GM23338 (cell line): Measurements from ENCODE around the gene RASSF7. TPM values are rescaled to one million over a fixed set of nuclear protein-coding genes. Genes with fewer than 3 reads are reported as not detected.

ENCODE experiments used
- ATAC-seq: fragments of 200-7000 bp; cut with Tn5 transposase; 3 replicates; pipeline ENCODE4 v1.9.1; 2020
- DNase-seq: peaks from one replicate; pipeline ENCODE4 v3.0.0-alpha.2; 2015; ENCODE audit warnings: low spot score
- H2AFZ ChIP-seq: fragments of 200-600 bp; sonication (generic); 2 replicates; pipeline ENCODE4 v1.8.0; 2016; ENCODE audit warnings: antibody characterized with exemption, mild to moderate bottlenecking, moderate library complexity
- H3F3A ChIP-seq: fragments of 200-600 bp; sonication (generic); replicated peaks from 2 replicates; pipeline ENCODE4 v1.8.0; 2017; ENCODE audit warnings: antibody characterized with exemption, mixed run types, low read depth
- H3K27ac ChIP-seq: fragments of 200-600 bp; sonication (generic); 2 replicates; pipeline ENCODE4 v1.6.1; 2016; ENCODE audit warnings: low read depth
- H3K27me3 ChIP-seq: fragments of 200-600 bp; sonication (generic); 2 replicates; pipeline ENCODE4 v1.8.0; 2016; ENCODE audit warnings: mild to moderate bottlenecking, mixed run types, moderate library complexity; ENCODE audit not compliant: insufficient read depth
- H3K36me3 ChIP-seq: fragments of 200-600 bp; sonication (generic); 2 replicates; pipeline ENCODE4 v1.8.0; 2016; ENCODE audit warnings: mild to moderate bottlenecking; ENCODE audit not compliant: insufficient read depth
- H3K4me1 ChIP-seq: fragments of 200-600 bp; sonication (generic); 2 replicates; pipeline ENCODE4 v1.8.0; 2016; ENCODE audit warnings: mild to moderate bottlenecking, moderate library complexity; ENCODE audit not compliant: insufficient read depth
- H3K4me2 ChIP-seq: fragments of 200-600 bp; sonication (generic); 2 replicates; pipeline ENCODE4 v1.7.1; 2017; ENCODE audit warnings: mixed run types
- H3K4me3 ChIP-seq: fragments of 200-600 bp; sonication (generic); 2 replicates; pipeline ENCODE4 v1.6.1; 2016; ENCODE audit warnings: mixed run types
- H3K79me2 ChIP-seq: fragments of 200-600 bp; sonication (generic); replicated peaks from 2 replicates; pipeline ENCODE4 v1.8.0; 2017; ENCODE audit warnings: mild to moderate bottlenecking; ENCODE audit not compliant: insufficient read depth
- H3K9me2 ChIP-seq: fragments of 200-600 bp; sonication (generic); 2 replicates; pipeline ENCODE4 v1.8.0; 2017; ENCODE audit not compliant: insufficient read depth
- H4K20me1 ChIP-seq: fragments of 200-600 bp; sonication (generic); replicated peaks from 2 replicates; pipeline ENCODE4 v1.8.0; 2017; ENCODE audit warnings: mild to moderate bottlenecking; ENCODE audit not compliant: insufficient read depth
- H3K27ac Mint-ChIP-seq: 2 replicates; pipeline ENCODE4 v1.8.0; 2020; ENCODE audit warnings: inconsistent platforms, mild to moderate bottlenecking, moderate library complexity, mixed read lengths
- H3K27me3 Mint-ChIP-seq: 3 replicates; pipeline ENCODE4 v1.8.0; 2022; ENCODE audit warnings: low read depth, mild to moderate bottlenecking, moderate library complexity, mixed read lengths, inconsistent platforms; ENCODE audit not compliant: insufficient read depth, poor library complexity
- H3K36me3 Mint-ChIP-seq: 3 replicates; pipeline ENCODE4 v1.8.0; 2021; ENCODE audit warnings: low read depth, mild to moderate bottlenecking, inconsistent platforms, moderate library complexity, mixed read lengths
- H3K4me1 Mint-ChIP-seq: 3 replicates; pipeline ENCODE4 v1.8.0; 2020; ENCODE audit warnings: mild to moderate bottlenecking, inconsistent platforms, mixed read lengths
- H3K4me3 Mint-ChIP-seq: 3 replicates; pipeline ENCODE4 v1.8.0; 2021; ENCODE audit warnings: moderate library complexity, mild to moderate bottlenecking, inconsistent platforms, mixed read lengths
- H3K9me3 Mint-ChIP-seq: 3 replicates; pipeline ENCODE4 v1.8.0; 2020; ENCODE audit warnings: moderate library complexity, mild to moderate bottlenecking, inconsistent platforms, mixed read lengths
- CREB1 ChIP-seq: fragments of 250-450 bp; sonication (Bioruptor Pico); IDR thresholded peaks from 2 replicates; pipeline ENCODE4 v1.5.0; 2020; ENCODE audit warnings: low read depth, mild to moderate bottlenecking, moderate library complexity
- STAT1 ChIP-seq: IDR thresholded peaks from one replicate; pipeline ENCODE4 v1.6.1; 2016; ENCODE audit warnings: antibody characterized with exemption; ENCODE audit not compliant: unreplicated experiment
- ZNF114 ChIP-seq: fragments of 250-450 bp; sonication (Bioruptor Pico); IDR thresholded peaks from 2 replicates; pipeline ENCODE4 v1.5.0; 2020; ENCODE audit warnings: mild to moderate bottlenecking, moderate library complexity
- polyA plus RNA-seq: library from polyadenylated mRNA; unstranded; fragments of >200 nt; fragmentation: Nextera tagmentation; extraction: Ambion mirVana; gene quantifications from 2 replicates; pipeline ENCODE4 v1.2.1, GENCODE V29; 2016
- total RNA-seq: library from RNA; depleted of rRNA; stranded (reverse); fragments of >200 nt; shearing (Covaris generic); gene quantifications from 2 replicates; pipeline ENCODE4 v1.2.3, GENCODE V29; 2014
- TF ChIP-seq, protein P1 (sequence below), 2 experiments: fragments of 200-600 bp in 1 of 2; sonication (generic) in 1 of 2; conservative IDR thresholded peaks; 2 replicates each; pipeline versions ENCODE4 v1.5.1 to v1.6.1; 2016 to 2017; ENCODE audit warnings: antibody characterized with exemption in 2 of 2, low read depth in 2 of 2, mild to moderate bottlenecking in 2 of 2, moderate library complexity in 1 of 2
- TF ChIP-seq, protein P2 (sequence below): fragments of 250-450 bp; sonication (Bioruptor Pico); IDR thresholded peaks from 2 replicates; pipeline ENCODE4 v1.5.0; 2020; ENCODE audit warnings: mild to moderate bottlenecking, moderate library complexity
- TF ChIP-seq, protein P3 (sequence below): IDR thresholded peaks from 2 replicates; pipeline ENCODE4 v1.6.1; 2016; ENCODE audit warnings: antibody characterized with exemption

The RASSF7 gene
- total and polyA plus RNA-seq, 2 experiments from 2014 or later: 39.6 to 64.8 TPM

DNA sequence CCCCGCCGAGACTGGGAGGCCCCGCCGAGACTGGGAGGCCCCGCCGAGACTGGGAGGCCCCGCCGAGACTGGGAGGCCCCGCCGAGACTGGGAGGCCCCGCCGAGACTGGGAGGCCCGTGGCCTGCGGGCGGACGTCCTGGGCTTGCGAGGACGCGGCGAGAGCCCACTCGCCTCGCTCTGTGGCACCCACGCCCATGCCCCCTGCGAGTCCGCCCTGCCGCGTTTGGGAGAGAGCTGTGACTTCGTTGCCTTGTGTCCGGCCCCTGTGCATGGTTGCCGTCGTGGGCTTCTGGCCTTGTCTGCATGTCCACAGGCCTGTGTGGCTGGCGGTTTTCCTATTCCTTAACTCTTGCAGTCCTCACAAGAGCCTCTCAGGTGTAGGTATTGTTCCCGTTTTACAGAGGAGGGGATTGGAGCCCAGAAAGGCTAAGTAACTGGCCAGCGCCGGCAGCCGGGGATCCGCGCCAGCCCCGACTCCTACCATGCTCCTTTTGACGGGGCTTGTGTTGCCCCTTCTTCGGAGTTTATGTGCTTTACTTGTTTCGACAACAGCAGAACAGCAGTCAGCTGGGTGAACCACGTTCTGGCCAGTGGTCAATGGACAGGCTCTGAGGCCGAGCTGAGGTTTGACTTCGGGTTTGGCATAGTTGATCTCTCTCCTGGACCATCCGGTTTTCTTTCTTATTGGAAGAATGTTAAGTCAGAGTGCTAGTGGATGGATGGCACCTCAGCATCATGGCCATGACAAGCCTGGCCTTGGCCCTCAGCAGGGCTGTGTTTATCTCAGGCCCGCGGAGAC, 16.2 kb downstream of the RASSF7 start:
- 0 out of 2 replicates have a peak overlapping the region, but pooled peaks have one; percentile 56 for H3K27ac Mint-ChIP-seq
- Histone ChIP-seq H4K20me1 (peaks cover 32% of the 10 kb centered on the region), H3K36me3 (0 out of 2 replicates have a peak, but pooled peaks cover under 1% of the 10 kb centered on the region), H3K4me3 (peak overlapping the region; percentile 96), H3K4me2 (peak overlapping the region; percentile 99), H3K27ac (peak overlapping the region; percentile 78), H3K9me2 (no peaks in the 10 kb centered on the region), H3K79me2 (peaks cover 53% of the 10 kb centered on the region), H3F3A (peaks cover 13% of the 10 kb centered on the region; the same call in 1 of the 2 replicates), H3K4me1 (peaks cover 10% of the 10 kb centered on the region), H2AFZ (no peak overlapping the region), H3K27me3 (peaks cover 22% of the 10 kb centered on the region)
- no peaks in the 10 kb centered on the region; the same call in 2 of the 3 replicates for H3K9me3 Mint-ChIP-seq
- peaks cover 25% of the 10 kb centered on the region for H3K4me1 Mint-ChIP-seq
- peak overlapping the region; percentile 90 for H3K4me3 Mint-ChIP-seq
- no peak for DNase-seq
- TF ChIP-seq STAT1 (no peak), ZNF114 (CRISPR knock-in tag) (no peak), CREB1 (CRISPR knock-in tag) (no peak)
- TF ChIP-seq, protein P1, sequence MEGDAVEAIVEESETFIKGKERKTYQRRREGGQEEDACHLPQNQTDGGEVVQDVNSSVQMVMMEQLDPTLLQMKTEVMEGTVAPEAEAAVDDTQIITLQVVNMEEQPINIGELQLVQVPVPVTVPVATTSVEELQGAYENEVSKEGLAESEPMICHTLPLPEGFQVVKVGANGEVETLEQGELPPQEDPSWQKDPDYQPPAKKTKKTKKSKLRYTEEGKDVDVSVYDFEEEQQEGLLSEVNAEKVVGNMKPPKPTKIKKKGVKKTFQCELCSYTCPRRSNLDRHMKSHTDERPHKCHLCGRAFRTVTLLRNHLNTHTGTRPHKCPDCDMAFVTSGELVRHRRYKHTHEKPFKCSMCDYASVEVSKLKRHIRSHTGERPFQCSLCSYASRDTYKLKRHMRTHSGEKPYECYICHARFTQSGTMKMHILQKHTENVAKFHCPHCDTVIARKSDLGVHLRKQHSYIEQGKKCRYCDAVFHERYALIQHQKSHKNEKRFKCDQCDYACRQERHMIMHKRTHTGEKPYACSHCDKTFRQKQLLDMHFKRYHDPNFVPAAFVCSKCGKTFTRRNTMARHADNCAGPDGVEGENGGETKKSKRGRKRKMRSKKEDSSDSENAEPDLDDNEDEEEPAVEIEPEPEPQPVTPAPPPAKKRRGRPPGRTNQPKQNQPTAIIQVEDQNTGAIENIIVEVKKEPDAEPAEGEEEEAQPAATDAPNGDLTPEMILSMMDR (conservative IDR thresholded peaks at IDR 0.05; ENCODE audit: low read depth in 2 of 2): no peak
- TF ChIP-seq, protein P2, sequence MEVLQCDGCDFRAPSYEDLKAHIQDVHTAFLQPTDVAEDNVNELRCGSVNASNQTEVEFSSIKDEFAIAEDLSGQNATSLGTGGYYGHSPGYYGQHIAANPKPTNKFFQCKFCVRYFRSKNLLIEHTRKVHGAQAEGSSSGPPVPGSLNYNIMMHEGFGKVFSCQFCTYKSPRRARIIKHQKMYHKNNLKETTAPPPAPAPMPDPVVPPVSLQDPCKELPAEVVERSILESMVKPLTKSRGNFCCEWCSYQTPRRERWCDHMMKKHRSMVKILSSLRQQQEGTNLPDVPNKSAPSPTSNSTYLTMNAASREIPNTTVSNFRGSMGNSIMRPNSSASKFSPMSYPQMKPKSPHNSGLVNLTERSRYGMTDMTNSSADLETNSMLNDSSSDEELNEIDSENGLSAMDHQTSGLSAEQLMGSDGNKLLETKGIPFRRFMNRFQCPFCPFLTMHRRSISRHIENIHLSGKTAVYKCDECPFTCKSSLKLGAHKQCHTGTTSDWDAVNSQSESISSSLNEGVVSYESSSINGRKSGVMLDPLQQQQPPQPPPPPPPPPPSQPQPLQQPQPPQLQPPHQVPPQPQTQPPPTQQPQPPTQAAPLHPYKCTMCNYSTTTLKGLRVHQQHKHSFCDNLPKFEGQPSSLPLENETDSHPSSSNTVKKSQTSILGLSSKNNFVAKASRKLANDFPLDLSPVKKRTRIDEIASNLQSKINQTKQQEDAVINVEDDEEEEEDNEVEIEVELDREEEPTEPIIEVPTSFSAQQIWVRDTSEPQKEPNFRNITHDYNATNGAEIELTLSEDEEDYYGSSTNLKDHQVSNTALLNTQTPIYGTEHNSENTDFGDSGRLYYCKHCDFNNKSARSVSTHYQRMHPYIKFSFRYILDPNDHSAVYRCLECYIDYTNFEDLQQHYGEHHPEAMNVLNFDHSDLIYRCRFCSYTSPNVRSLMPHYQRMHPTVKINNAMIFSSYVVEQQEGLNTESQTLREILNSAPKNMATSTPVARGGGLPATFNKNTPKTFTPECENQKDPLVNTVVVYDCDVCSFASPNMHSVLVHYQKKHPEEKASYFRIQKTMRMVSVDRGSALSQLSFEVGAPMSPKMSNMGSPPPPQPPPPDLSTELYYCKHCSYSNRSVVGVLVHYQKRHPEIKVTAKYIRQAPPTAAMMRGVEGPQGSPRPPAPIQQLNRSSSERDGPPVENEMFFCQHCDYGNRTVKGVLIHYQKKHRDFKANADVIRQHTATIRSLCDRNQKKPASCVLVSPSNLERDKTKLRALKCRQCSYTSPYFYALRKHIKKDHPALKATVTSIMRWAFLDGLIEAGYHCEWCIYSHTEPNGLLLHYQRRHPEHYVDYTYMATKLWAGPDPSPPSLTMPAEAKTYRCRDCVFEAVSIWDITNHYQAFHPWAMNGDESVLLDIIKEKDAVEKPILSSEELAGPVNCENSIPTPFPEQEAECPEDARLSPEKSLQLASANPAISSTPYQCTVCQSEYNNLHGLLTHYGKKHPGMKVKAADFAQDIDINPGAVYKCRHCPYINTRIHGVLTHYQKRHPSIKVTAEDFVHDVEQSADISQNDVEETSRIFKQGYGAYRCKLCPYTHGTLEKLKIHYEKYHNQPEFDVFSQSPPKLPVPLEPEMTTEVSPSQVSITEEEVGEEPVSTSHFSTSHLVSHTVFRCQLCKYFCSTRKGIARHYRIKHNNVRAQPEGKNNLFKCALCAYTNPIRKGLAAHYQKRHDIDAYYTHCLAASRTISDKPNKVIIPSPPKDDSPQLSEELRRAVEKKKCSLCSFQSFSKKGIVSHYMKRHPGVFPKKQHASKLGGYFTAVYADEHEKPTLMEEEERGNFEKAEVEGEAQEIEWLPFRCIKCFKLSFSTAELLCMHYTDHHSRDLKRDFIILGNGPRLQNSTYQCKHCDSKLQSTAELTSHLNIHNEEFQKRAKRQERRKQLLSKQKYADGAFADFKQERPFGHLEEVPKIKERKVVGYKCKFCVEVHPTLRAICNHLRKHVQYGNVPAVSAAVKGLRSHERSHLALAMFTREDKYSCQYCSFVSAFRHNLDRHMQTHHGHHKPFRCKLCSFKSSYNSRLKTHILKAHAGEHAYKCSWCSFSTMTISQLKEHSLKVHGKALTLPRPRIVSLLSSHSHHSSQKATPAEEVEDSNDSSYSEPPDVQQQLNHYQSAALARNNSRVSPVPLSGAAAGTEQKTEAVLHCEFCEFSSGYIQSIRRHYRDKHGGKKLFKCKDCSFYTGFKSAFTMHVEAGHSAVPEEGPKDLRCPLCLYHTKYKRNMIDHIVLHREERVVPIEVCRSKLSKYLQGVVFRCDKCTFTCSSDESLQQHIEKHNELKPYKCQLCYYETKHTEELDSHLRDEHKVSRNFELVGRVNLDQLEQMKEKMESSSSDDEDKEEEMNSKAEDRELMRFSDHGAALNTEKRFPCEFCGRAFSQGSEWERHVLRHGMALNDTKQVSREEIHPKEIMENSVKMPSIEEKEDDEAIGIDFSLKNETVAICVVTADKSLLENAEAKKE: no peak
- TF ChIP-seq, protein P3, sequence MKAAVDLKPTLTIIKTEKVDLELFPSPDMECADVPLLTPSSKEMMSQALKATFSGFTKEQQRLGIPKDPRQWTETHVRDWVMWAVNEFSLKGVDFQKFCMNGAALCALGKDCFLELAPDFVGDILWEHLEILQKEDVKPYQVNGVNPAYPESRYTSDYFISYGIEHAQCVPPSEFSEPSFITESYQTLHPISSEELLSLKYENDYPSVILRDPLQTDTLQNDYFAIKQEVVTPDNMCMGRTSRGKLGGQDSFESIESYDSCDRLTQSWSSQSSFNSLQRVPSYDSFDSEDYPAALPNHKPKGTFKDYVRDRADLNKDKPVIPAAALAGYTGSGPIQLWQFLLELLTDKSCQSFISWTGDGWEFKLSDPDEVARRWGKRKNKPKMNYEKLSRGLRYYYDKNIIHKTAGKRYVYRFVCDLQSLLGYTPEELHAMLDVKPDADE: no peak
- no peak for ATAC-seq
- peaks cover 9% of the 10 kb centered on the region for H3K36me3 Mint-ChIP-seq
- peaks cover 20% of the 10 kb centered on the region for H3K27me3 Mint-ChIP-seq
